VCaP (cell line): ENCODE measurements around the gene WDR90.
A peak's percentile ranks its signal among the peaks of the same experiment; 100 is the strongest.

ENCODE experiments used
- H3K27ac ChIP-seq: fragments of 450-650 bp; 2 replicates; pipeline ENCODE4 v1.5.1; 2017
- TF ChIP-seq, protein P1 (sequence below): fragments of 450-650 bp; conservative IDR thresholded peaks from 2 replicates; pipeline ENCODE4 v1.5.1; 2017; ENCODE audit warnings: mild to moderate bottlenecking, moderate library complexity

The WDR90 gene

DNA sequence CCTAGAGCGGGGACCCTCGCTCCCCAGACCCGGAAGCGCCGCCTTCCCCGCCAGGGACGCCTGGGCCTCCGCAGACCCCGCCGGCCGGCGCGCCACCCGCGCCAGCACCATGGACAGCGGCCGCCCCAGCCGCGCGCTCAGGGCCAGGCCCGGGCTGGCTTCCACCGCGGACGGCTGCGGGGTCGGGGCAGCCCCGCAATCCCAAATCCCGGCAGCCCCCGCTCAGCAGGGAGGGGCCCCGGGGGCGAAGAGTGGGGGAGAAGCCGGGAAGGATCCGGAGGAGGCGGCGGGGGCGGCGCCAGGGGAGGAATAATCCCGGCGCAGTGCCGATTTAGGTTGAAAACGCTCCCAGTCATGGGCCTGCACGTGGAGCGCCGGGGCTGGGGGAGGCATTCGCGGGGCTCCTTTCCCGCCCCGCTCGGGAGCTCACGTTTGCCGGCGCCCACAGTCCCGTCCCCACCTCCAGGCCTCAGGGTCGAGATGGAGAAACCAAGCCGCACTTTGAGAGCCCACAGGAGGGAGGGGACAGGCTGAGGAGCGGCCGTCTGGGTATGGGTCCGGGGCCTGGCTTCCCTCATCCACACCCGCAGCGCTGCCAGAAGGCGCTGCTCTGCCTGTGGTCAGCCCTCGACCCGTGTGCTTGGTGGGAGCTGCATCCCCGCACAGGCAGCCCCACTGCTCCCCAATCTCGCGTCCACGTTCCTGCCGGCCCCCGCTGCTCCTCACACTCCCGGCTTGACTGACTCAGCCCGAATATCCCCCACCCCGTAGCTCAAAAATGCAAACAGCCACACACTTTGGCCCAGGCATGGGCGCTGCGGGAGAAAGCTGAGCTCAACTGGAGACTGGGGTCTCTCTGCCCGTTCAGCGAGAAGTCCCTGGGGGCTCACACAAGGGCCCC, 51.8 kb downstream of the WDR90 start:
- no peak overlapping the region for H3K27ac ChIP-seq
- TF ChIP-seq, protein P1, sequence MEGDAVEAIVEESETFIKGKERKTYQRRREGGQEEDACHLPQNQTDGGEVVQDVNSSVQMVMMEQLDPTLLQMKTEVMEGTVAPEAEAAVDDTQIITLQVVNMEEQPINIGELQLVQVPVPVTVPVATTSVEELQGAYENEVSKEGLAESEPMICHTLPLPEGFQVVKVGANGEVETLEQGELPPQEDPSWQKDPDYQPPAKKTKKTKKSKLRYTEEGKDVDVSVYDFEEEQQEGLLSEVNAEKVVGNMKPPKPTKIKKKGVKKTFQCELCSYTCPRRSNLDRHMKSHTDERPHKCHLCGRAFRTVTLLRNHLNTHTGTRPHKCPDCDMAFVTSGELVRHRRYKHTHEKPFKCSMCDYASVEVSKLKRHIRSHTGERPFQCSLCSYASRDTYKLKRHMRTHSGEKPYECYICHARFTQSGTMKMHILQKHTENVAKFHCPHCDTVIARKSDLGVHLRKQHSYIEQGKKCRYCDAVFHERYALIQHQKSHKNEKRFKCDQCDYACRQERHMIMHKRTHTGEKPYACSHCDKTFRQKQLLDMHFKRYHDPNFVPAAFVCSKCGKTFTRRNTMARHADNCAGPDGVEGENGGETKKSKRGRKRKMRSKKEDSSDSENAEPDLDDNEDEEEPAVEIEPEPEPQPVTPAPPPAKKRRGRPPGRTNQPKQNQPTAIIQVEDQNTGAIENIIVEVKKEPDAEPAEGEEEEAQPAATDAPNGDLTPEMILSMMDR: no peak

DNA sequence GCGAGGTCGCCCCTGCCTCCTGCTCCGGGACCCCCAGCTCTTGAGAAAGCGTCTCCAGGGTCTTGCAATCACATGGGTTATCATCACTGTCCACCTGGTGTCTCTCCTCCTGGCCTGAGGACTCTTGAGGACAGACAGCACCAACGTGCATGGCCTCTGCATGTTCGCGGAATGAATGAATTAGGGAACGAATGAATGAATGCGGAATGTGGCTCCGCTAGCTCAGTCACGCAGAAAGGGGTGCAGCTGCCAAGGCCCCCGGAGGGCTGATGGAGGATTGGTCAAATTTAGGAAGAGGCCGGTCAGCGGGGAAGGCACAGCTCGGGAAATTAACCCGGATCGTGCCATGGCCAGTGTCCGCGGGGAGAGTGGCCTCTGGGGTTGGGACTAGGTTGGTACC, 53.2 kb downstream of the WDR90 start:
- TF ChIP-seq, protein P1: no peak

DNA sequence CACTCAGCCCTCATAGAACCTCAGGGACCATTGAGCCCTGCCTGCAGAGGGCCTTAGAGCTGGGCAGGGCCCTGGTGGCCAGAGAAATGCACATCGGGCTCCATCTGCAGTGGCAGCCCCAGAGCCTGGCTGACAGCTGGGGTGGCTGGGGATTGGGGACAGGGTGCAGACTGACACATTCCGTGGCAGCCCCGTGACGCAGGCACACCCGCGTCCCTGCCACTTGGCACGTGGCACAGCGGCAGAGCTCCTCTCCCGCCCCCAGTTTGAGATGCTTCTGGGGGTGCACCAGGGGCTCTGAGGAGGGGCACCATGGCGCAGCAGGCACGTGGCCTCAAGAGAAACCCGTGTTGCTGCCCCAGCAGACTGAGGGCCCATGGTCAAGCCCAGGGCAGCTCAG, 54.2 kb downstream of the WDR90 start:
- peak overlapping the region; percentile 87; the same call in 1 of the 2 replicates for H3K27ac ChIP-seq
- TF ChIP-seq, protein P1: no peak

More for the DNA sequence above, 53.2 kb downstream of the WDR90 start:
- no peak overlapping the region for H3K27ac ChIP-seq

DNA sequence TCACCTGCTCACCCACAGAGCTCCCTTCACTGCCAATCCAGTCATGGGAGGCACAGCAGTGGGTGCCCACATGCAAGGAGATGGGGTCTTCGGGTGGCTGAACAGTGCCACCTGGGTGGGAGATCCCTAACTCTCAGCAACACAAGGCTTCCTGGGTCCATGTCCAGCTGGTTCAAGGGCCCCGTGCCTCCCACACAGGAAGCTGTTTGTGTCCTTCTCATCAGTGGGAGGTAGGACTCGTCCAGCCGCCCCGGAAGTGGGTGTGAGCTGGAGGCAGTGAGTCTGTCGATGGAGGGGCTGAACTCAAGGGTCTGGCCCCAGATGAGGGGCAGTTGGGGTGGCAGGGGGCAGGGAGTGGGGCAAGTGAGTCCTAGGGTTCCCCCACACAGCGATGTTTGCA, 54.9 kb downstream of the WDR90 start:
- H3K27ac ChIP-seq: peak overlapping the region; percentile 87
- TF ChIP-seq, protein P1: no peak

DNA sequence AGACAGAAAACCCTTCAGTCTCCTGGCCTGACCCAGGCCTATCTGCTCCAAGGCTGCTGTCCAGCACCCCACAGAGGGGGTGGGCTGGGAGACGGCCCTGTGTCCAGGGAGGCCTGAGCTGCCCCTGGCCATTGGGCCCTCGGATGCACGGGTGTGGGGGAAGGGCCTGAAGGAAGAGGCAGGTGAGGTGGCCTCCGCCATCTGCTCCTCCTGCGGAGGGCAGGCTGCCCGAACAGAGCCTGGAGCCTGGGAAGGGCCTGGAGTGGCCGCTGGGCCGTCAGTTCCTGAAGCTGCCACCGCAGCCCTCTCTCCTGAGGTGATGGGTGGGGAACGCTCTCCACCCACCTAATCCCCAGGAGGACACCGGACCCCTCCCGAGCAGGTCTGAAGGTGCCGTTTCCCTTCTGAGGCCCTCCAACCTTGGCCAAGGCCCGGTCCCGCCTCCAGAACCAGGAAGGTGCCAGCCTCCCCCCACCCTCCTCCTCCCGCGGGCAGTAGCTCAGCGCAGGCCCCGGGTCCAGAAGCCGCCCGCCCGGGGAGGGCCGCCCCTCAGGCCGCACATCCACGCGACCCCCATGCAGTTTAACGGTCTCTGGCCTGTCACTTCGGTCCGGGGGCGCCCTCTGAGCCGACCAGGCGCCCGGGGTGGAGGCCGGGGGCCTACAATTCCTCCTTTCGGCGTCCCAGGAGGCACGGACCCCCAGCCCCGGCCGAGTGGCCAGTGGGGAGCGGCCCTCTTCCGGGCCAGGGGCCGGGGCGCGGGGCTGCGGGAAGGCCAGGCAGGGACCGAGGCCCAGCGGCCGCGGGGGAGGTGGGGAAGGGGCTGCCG, 55.6 kb downstream of the WDR90 start:
- H3K27ac ChIP-seq: peak overlapping the region; percentile 87
- TF ChIP-seq, protein P1: no peak

DNA sequence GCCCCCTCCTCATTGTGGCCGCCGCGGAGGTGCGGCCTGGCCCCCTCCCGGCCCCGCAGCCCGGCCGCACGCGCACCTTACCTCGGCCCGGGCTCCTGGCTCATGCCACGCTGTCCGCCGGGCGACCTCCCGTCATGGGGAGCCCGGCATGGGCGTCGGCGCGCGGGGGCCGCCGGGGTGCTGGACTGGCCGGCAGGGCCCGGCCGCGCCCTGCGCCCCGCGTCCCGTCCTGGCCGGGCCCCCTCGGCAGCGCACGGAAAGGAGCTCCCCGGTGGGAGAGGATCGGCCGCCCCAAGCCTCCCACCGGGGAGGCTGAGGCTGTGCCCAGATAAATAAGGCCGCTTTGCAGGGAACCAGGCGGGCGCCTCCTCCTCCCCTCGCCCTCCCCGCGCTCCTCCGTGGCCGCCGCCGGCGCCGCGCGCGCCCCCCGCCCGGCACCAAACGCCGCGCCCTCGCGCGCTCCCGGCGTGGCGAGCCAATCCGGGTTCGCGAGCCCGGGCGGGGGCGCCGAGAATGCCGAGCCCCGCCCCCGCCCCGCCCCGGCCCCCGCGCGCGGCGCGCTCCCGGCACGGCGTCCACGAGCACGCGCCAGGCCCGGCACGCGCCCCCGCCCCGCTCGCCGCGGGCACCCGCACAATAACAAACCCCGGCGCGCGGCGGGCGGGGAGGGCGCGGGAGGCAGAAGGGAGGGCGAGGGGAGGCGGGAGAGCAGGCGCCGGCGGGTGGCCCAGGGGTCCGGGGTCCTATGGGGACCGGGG, 56.4 kb downstream of the WDR90 start, which contains the start of gene FBXL16:
TSS of gene FBXL16 (minus strand) at position 371 of the 758 bp plus-strand sequence. CDS start 8,396 bp downstream, outside the sequence.
- H3K27ac ChIP-seq: peak within 1 kb of the TSS; percentile 87
- TF ChIP-seq, protein P1: no peak
